ENCODE measurements around the gene PRMT7. TPM values are rescaled to one million over a fixed set of nuclear protein-coding genes. Genes with fewer than 3 reads are reported as not detected.

Gene PRMT7
- total and polyA plus RNA-seq, 2 experiments from 2014 or later: 27.2 to 49.6 TPM

GRCh38 chr16:68402748-68403040, 91.9 kb downstream of the PRMT7 start:
- H3K4me1 ChIP-seq (ENCODE audit: insufficient read depth): peaks cover 39% of the 10 kb centered on the region
- H3K9ac ChIP-seq: no peak overlapping the region
- peak overlapping the region; percentile 46 for H3K4me2 ChIP-seq (ENCODE audit: unreplicated experiment)
- H2AFZ ChIP-seq: no peak overlapping the region
- no peak for DNase-seq
- H3K79me2 ChIP-seq (ENCODE audit: insufficient read depth): no peaks in the 10 kb centered on the region
- H3K27ac ChIP-seq: peak overlapping the region; percentile 78
- no peaks in the 10 kb centered on the region for H3K27me3 ChIP-seq (replicated peaks; ENCODE audit: insufficient read depth)
- H3K9me3 ChIP-seq (ENCODE audit: low read depth): no peaks in the 10 kb centered on the region
- in situ Hi-C loops (cut with MboI): no loop called here
- peaks cover 36% of the 10 kb centered on the region for H3F3A ChIP-seq (ENCODE audit: insufficient read depth)
- H3K36me3 ChIP-seq (ENCODE audit: low read depth): no peaks in the 10 kb centered on the region
- H3K4me3 ChIP-seq: no peak overlapping the region
- 87% methylated on average over 3 of the region's 3 CpGs for WGBS, 2 experiments (ENCODE audit: low coverage in 1 of 2, low lambda C conversion rate in 2 of 2, missing lambda C conversion rate in 2 of 2)
- no peaks in the 10 kb centered on the region for H3K9me2 ChIP-seq (ENCODE audit: insufficient read depth)
- no peaks in the 10 kb centered on the region for H4K20me1 ChIP-seq (ENCODE audit: insufficient read depth)
- TF ChIP-seq EZH2 (IDR thresholded peaks at IDR 0.05; ENCODE audit: insufficient read depth, poor library complexity, severe bottlenecking): no peak
- no peak for TF ChIP-seq EZH2phosphoT487 (IDR thresholded peaks at IDR 0.05; ENCODE audit: insufficient read depth, low read depth)

- Histone ChIP-seq H3K36me3 (ENCODE audit: low read depth) (no peaks in the 10 kb centered on the region), H3K4me2 (ENCODE audit: unreplicated experiment) (no peak overlapping the region), H3K27ac (no peak overlapping the region), H3F3A (ENCODE audit: insufficient read depth) (peaks cover 36% of the 10 kb centered on the region), H3K9me2 (ENCODE audit: insufficient read depth) (no peaks in the 10 kb centered on the region), H3K4me1 (ENCODE audit: insufficient read depth) (peaks cover 39% of the 10 kb centered on the region), H2AFZ (no peak overlapping the region), H3K9me3 (ENCODE audit: low read depth) (no peaks in the 10 kb centered on the region), H4K20me1 (ENCODE audit: insufficient read depth) (no peaks in the 10 kb centered on the region), H3K79me2 (ENCODE audit: insufficient read depth) (no peaks in the 10 kb centered on the region), H3K4me3 (no peak overlapping the region), H3K27me3 (replicated peaks; ENCODE audit: insufficient read depth) (no peaks in the 10 kb centered on the region), H3K9ac (no peak overlapping the region)
- WGBS, 2 experiments (ENCODE audit: low coverage in 1 of 2, low lambda C conversion rate in 2 of 2, missing lambda C conversion rate in 2 of 2): 43 to 63% methylated on average over 1 of the region's 1 CpG
- no peak for DNase-seq
- in situ Hi-C loops (cut with MboI): no loop called here
- TF ChIP-seq EZH2 (IDR thresholded peaks at IDR 0.05; ENCODE audit: insufficient read depth, poor library complexity, severe bottlenecking): no peak
- no peak for TF ChIP-seq EZH2phosphoT487 (IDR thresholded peaks at IDR 0.05; ENCODE audit: insufficient read depth, low read depth)
Observed at GRCh38 chr16:68403177-68403576, 92.4 kb downstream of the PRMT7 start.

- H3K27ac ChIP-seq: no peak overlapping the region
Observed at GRCh38 chr16:68403704-68404103, 92.9 kb downstream of the PRMT7 start.

GRCh38 chr16:68404736-68405345, 94.0 kb downstream of the PRMT7 start:
- peaks cover 39% of the 10 kb centered on the region for H3K4me1 ChIP-seq (ENCODE audit: insufficient read depth)
- no peaks in the 10 kb centered on the region for H3K9me3 ChIP-seq (ENCODE audit: low read depth)
- 87 to 90% methylated on average over 8 of the region's 8 CpGs for WGBS, 2 experiments (ENCODE audit: low coverage in 1 of 2, low lambda C conversion rate in 2 of 2, missing lambda C conversion rate in 2 of 2)
- H3K27ac ChIP-seq: no peak overlapping the region
- H3K27me3 ChIP-seq (replicated peaks; ENCODE audit: insufficient read depth): no peaks in the 10 kb centered on the region
- no peak overlapping the region for H3K9ac ChIP-seq
- TF ChIP-seq EZH2 (IDR thresholded peaks at IDR 0.05; ENCODE audit: insufficient read depth, poor library complexity, severe bottlenecking) (no peak), EZH2phosphoT487 (IDR thresholded peaks at IDR 0.05; ENCODE audit: insufficient read depth, low read depth) (no peak)
- no peak overlapping the region for H3K4me2 ChIP-seq (ENCODE audit: unreplicated experiment)
- no peaks in the 10 kb centered on the region for H4K20me1 ChIP-seq (ENCODE audit: insufficient read depth)
- H3K9me2 ChIP-seq (ENCODE audit: insufficient read depth): no peaks in the 10 kb centered on the region
- no peak overlapping the region for H2AFZ ChIP-seq
- H3F3A ChIP-seq (ENCODE audit: insufficient read depth): peaks cover 36% of the 10 kb centered on the region
- no peaks in the 10 kb centered on the region for H3K36me3 ChIP-seq (ENCODE audit: low read depth)
- no peaks in the 10 kb centered on the region for H3K79me2 ChIP-seq (ENCODE audit: insufficient read depth)
- H3K4me3 ChIP-seq: no peak overlapping the region
- no peak for DNase-seq
- in situ Hi-C loops (cut with MboI): no loop called here

More at GRCh38 chr16:68403704-68404103, 92.9 kb downstream of the PRMT7 start:
- Histone ChIP-seq H3K9ac (no peak overlapping the region), H3K9me2 (ENCODE audit: insufficient read depth) (no peaks in the 10 kb centered on the region), H3K27me3 (replicated peaks; ENCODE audit: insufficient read depth) (no peaks in the 10 kb centered on the region), H3K4me1 (ENCODE audit: insufficient read depth) (peaks cover 39% of the 10 kb centered on the region), H2AFZ (no peak overlapping the region), H4K20me1 (ENCODE audit: insufficient read depth) (no peaks in the 10 kb centered on the region), H3K36me3 (ENCODE audit: low read depth) (no peaks in the 10 kb centered on the region), H3K79me2 (ENCODE audit: insufficient read depth) (no peaks in the 10 kb centered on the region), H3K4me3 (no peak overlapping the region), H3F3A (ENCODE audit: insufficient read depth) (peaks cover 36% of the 10 kb centered on the region), H3K4me2 (ENCODE audit: unreplicated experiment) (no peak overlapping the region), H3K9me3 (ENCODE audit: low read depth) (no peaks in the 10 kb centered on the region)
- WGBS, 2 experiments (ENCODE audit: low coverage in 1 of 2, low lambda C conversion rate in 2 of 2, missing lambda C conversion rate in 2 of 2): 97 to 100% methylated on average over 3 of the region's 3 CpGs
- no peak for DNase-seq
- TF ChIP-seq EZH2 (IDR thresholded peaks at IDR 0.05; ENCODE audit: insufficient read depth, poor library complexity, severe bottlenecking): no peak
- TF ChIP-seq EZH2phosphoT487 (IDR thresholded peaks at IDR 0.05; ENCODE audit: insufficient read depth, low read depth): no peak
- in situ Hi-C loops (cut with MboI): no loop called here
